GM19043 (cell line): Measurements from ENCODE around the gene PIAS3.
"Not testable (repeated sequence)": the region's sequence is repeated elsewhere in the genome, so short reads cannot be mapped to it uniquely, and the experiment has no call there.

ENCODE experiments used
- ATAC-seq: cut with Tn5 transposase; IDR thresholded peaks from one replicate; pipeline ENCODE4 v1.9.1; 2021; ENCODE audit warnings: low read depth; ENCODE audit not compliant: unreplicated experiment

Gene PIAS3

GRCh38 chr1:145827966-145828365, 30.9 kb downstream of the PIAS3 start:
- no peak for ATAC-seq

- no peak for ATAC-seq
Measured at GRCh38 chr1:145826030-145826429, 32.9 kb downstream of the PIAS3 start.

DNA sequence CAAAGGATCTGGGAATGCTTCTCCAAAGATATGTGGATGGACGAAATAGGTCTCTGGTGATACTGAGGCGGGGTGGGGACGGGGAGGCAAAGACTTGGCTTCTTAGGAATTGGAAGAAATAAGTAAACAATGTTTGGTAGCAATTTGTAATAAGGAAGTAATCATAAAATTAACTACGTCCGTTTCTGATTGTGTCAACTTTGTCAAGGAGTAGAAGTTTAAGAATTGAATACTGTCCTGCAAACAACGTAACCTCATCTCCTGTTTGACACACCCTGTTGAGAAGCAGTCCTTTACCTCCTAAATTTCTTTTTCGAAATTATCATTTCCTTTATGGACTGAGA, 34.4 kb downstream of the PIAS3 start:
- ATAC-seq = no peak

DNA sequence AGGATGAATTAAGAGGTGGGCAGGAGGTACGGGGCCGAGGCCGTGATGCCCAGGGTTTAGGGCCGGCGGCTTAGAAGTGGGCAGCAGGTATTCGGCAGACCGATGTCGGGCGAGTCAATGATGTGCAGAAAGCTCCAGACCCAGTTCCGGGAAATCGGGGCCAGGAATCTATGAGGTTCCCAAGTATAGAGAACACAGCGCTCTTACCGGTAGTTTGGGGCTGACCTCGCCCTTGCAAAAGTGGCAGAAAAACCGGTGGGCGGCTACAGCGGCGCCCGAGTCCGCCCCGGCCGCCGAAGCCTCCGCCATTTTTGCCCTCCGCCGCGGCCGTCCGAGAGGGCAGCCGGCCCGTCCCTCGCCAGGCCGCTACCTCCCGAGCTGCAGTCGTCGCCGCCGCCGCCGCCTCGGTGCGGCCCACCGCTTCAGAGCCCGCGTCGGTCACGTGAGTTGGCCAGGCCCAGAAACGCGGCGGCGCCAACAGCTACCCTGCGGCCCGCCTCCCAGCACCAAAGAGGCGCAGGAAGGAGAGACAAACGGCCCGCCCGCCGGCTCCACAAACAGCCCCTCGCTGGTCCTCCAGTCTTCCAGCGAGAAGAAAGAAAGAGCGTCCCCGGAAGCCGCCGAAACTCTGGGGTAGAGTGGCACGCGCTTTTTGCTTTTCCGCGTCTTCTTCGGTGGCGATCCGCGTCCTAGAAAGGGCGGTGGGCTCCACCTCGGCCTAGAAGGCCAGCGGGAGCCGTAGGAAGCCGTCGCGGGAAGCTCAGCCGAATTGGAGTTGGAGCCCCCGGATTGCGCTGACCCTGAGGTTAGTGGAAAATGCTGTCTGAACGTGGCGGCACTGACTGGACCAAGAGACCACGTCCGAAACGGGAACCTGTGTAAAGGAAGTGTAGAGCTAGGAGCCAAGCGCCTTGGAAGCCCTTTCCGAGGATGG, 35.0 kb downstream of the PIAS3 start, which contains the start of the genes POLR3C and RNF115:
POLR3C (plus strand) TSS at position 636 of the 934 bp plus-strand sequence. CDS start 1,577 bp downstream, outside the sequence.
RNF115 (minus strand) TSS at position 531 of the 934 bp plus-strand sequence; CDS start at position 309, 222 bp downstream.
- ATAC-seq = peak; percentile 86

DNA sequence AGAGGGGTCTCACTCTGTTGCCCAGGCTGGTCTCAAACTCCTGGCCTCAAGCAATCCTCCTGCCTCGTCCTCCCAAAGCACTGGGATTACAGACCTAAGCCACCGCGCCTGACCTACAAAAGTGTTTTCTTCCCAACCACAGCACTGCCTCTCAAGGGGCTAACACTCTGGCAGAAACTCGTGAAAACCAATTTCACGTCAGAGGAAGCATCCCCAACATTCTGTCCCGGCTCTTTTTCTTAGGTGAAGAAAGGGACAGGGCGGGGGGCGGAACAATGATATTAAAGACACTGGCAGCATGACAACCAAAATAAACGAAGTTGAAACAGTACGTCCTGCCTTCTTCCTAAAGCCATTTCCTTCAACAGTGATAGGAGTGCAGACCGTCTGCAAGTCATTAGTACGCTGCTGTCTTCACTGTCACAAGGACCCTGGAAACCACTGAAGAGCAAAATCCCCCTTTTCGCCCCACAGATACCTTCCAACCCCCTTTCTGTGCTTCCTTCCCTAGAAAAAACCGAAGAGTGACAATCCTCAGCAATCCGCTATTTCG, 36.0 kb downstream of the PIAS3 start:
- ATAC-seq = not testable (repeated sequence)

- not testable (repeated sequence) for ATAC-seq
Measured at GRCh38 chr1:145818095-145818494, 40.8 kb downstream of the PIAS3 start.

DNA sequence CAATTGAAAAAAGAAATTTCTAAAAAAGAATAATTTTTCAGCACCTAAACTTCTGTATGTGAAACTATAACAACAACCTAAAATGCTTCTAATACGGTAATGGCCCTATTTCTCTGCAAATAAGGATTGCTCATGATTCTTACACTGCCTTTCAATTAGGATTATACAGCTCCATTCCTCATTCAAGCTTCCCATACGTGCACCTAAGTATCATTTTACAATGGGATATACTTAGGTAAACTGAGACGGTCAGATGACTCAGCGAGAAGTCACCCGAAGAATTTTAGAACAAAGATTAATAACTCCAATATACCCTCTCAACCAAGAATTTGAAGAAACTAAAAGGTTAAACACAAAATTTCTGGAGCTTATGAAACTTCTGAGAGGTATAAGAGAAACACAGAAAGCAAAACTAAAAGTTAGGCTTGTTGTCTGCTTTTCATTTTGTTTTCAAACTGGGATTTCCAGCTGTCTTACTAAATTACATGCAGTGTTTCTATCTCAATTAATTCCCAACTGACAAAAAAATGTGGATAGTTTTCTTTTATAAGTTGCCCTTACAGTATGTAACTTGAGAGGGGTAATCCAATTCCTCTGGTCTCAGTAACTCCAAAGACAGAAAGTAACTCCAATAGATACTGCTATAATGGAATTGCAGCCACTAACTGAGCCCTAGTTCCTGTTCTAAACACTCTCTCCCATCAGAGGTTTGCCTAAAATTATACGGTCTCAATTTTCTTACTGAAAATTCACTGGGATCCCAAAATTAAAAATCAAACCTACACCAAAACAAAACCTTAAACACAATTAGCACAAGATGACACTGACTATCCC, 45.7 kb downstream of the PIAS3 start:
- not testable (repeated sequence) for ATAC-seq

DNA sequence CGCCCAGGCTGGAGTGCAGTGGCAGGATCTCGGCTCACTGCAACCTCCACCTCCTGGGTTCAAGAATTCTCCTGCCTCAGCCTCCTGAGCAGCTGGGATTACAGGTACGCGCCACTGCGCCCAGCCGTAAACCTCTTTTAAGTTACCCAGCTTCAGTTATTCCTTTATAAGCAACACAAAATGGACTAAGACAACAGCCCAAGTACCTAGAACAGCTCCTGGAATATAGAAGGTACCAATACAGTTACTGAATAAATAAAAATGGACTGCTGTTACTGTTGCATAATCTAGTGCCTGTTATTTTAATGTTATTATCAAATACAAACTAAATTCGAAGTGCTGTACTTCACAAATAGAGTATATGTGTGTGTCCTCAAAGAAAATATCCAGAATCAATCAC, 52.0 kb downstream of the PIAS3 start:
- no peak for ATAC-seq

DNA sequence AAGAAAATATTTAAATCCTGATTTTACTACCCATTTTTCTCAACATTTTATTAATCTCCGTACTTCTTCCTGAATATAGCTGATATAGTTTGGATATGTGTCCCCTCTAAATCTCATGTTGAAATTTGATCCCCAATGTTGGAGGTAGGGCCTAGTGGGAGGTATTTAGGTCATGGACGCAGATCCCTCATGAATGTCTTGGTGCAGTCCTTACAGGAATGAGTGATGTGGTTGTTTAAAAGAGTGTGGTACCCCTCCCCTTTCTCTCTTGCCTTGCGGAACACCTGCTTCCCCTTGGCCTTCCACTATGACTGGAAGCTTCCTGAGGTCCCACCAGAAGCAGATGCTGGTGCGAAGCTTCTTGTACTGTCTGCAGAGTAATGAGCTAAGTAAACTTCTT, 52.5 kb downstream of the PIAS3 start:
- no peak for ATAC-seq

- ATAC-seq = no peak
Measured at GRCh38 chr1:145805057-145805456, 53.8 kb downstream of the PIAS3 start.

GRCh38 chr1:145804235-145805045, 54.4 kb downstream of the PIAS3 start:
- ATAC-seq = no peak

DNA sequence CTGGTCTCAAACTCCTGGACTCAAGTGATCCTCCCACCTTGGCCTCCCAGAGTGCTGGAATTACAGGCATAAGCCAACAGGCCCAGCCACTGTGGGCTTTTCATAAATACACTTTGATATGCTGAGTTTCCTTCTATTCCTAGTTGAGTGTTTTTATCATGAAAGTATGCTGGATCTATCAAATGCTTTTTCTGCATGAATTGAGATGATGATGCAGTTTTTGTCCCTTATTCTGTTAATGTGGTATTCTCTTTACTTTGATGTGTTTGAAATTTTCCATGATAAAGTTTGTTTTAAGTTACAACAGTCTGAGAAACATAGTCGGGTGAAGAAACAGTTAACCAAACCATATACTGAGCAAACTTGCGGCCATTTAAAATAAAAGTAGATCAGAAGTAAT, 59.1 kb downstream of the PIAS3 start:
- ATAC-seq = no peak
